Astrocyte (in vitro differentiated cells and primary cell): ENCODE results near the gene DNAAF2.

Source experiments
- CTCF ChIP-seq: IDR thresholded peaks from 2 replicates; pipeline ENCODE4 v1.5.1; 2011; ENCODE audit warnings: low read depth, mild to moderate bottlenecking, inconsistent platforms, low read length, moderate library complexity; ENCODE audit not compliant: insufficient read depth
- EZH2 ChIP-seq: IDR thresholded peaks from 2 replicates; pipeline ENCODE4 v1.6.1; 2012; ENCODE audit warnings: mild to moderate bottlenecking, low read length, inconsistent platforms; ENCODE audit not compliant: insufficient read depth

GRCh38 chr14:49607583-49607982 lies 27.5 kb downstream of the DNAAF2 start:
- TF ChIP-seq CTCF, result no peak
- TF ChIP-seq EZH2, result no peak
